Panc1 (cell line): ENCODE results near the gene ZNF513. TPM values are rescaled to one million over a fixed set of nuclear protein-coding genes. Genes with fewer than 3 reads are reported as not detected.
A peak's percentile ranks its signal among the peaks of the same experiment; 100 is the strongest.

Source experiments
- ATAC-seq: fragments of 200-7000 bp; cut with Tn5 transposase; 2 replicates; pipeline ENCODE4 v1.9.1; 2020; ENCODE audit warnings: mild to moderate bottlenecking, moderate library complexity
- BruUV-seq: library from RNA; stranded (reverse); fragments of 400-500 nt; replicated peaks from 2 replicates; lab custom pipeline; 2021; lab: Mats Ljungman, UMichigan
- CTCF ChIA-PET: fragments of 300-600 bp; sonication (Branson Sonifier 250); formaldehyde crosslinking; loops from one replicate; lab custom pipeline; 2022; ENCODE audit warnings: antibody characterized with exemption; lab: Charles Lee
- POLR2A ChIA-PET: fragments of 300-600 bp; sonication (Branson Sonifier 250); formaldehyde crosslinking; loops from one replicate; lab custom pipeline; 2022; ENCODE audit warnings: antibody characterized with exemption; lab: Charles Lee
- DNase-seq: peaks from one replicate; pipeline ENCODE4 v3.0.0-alpha.2; 2010; ENCODE audit warnings: low read depth, low spot score
- H3K27ac ChIP-seq: 2 replicates; pipeline ENCODE4 v1.5.1; 2011; ENCODE audit warnings: mild to moderate bottlenecking, low read length, inconsistent platforms
- H3K27me3 ChIP-seq: fragments of 200-500 bp; sonication (Bioruptor generic); 2 replicates; pipeline ENCODE4 v1.6.0; 2014; ENCODE audit warnings: low read length, inconsistent platforms; ENCODE audit not compliant: control insufficient read depth, insufficient read depth
- H3K36me3 ChIP-seq: fragments of 200-500 bp; sonication (Bioruptor generic); 2 replicates; pipeline ENCODE4 v1.5.1; 2014; ENCODE audit warnings: inconsistent platforms, mild to moderate bottlenecking, low read length, moderate library complexity; ENCODE audit not compliant: control insufficient read depth, insufficient read depth
- H3K4me1 ChIP-seq: 2 replicates; pipeline ENCODE4 v1.5.1; 2011; ENCODE audit warnings: inconsistent platforms, mild to moderate bottlenecking, low read length, moderate library complexity; ENCODE audit not compliant: control insufficient read depth, insufficient read depth
- H3K4me3 ChIP-seq, 2 experiments: 2 replicates each; pipeline ENCODE4 v1.5.1; 2011 to 2012; ENCODE audit warnings: low read depth in 2 of 2, low read length in 2 of 2, mild to moderate bottlenecking in 2 of 2, inconsistent platforms in 1 of 2, moderate library complexity in 1 of 2
- H3K9me3 ChIP-seq: fragments of 200-500 bp; sonication (Bioruptor generic); 2 replicates; pipeline ENCODE4 v1.5.1; 2014; ENCODE audit warnings: low read depth, mild to moderate bottlenecking, inconsistent platforms, low read length, moderate library complexity; ENCODE audit not compliant: control insufficient read depth, insufficient read depth
- POLR2AphosphoS5 ChIP-seq: IDR thresholded peaks from 2 replicates; pipeline ENCODE4 v1.6.1; 2012; ENCODE audit warnings: mild to moderate bottlenecking, low read depth, low read length, moderate library complexity
- SIN3A ChIP-seq: IDR thresholded peaks from 2 replicates; pipeline ENCODE4 v1.6.1; 2012; ENCODE audit warnings: low read depth, mild to moderate bottlenecking, low read length, moderate library complexity, borderline replicate concordance; ENCODE audit not compliant: insufficient read depth
- TCF7L2 ChIP-seq: IDR thresholded peaks from 2 replicates; pipeline ENCODE4 v1.6.1; 2011; ENCODE audit warnings: mild to moderate bottlenecking, low read depth, low read length, inconsistent platforms
- in situ Hi-C: cut with HindIII; loops from 2 replicates; pipeline ENCODE4 v1.10.0; 2016; ENCODE audit warnings: low sequenced_read_pairs, low pct_unique_long_range_greater_than_20kb
- intact Hi-C: fragments of 100-400 bp; cut with micrococcal nuclease; formaldehyde crosslinking; loops from one replicate; pipeline ENCODE4 v1.10.0; 2022; ENCODE audit not compliant: unreplicated experiment
- total RNA-seq: library from RNA; stranded (reverse); gene quantifications from one replicate; pipeline ENCODE4 v1.2.1, GENCODE V29; 2021; ENCODE audit not compliant: unreplicated experiment
- TF ChIP-seq, protein P1 (sequence below), 2 experiments: IDR thresholded peaks; 2 replicates each; pipeline ENCODE4 v1.6.1; 2011 to 2012; ENCODE audit warnings: low read depth in 2 of 2, control low read depth in 1 of 2, low read length in 1 of 2, mild to moderate bottlenecking in 1 of 2, moderate library complexity in 1 of 2; ENCODE audit not compliant: insufficient read depth in 1 of 2
- TF ChIP-seq, protein P2 (sequence below): fragments of 450-650 bp; IDR thresholded peaks from 2 replicates; pipeline ENCODE4 v1.5.1; 2017; ENCODE audit warnings: mild to moderate bottlenecking

Gene ZNF513
- total RNA-seq, 1 experiment from 2014 or later = 25.3 TPM

DNA sequence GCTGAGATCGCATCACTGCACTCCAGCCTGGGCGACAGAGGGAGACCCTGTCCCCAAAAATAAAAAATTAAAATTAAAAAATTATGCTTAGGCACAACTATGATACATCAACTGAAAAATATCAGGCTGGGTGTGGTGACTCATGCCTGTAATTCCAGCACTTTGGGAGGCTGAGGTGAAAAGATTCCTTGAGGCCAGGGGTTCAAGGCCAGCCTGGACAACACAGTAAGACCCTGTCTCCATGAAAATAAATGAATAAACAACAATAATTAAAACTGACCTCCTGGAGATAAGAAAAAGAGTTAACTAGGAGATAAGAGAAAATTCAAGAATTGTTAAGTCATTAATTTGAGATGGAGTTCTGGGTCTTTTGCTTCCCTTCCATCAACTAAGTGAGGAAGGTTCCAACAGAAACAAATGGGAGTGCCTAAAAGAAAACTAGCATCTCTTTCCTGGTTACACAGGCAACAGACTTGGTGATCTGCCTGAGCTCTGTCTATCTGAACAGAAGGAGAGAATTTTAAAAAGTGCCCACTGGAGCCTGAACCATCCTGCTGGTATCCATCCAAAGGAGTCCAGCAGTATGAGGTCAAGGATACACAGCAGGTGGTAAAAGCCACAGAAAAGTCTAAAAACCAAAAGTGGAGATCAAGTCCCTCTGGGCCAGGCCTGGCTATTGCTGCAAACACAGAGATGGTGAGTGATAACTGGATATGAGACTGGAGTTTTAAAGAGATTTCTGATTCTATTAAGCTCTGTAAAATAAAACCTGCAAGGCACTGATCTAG, 20.0 kb upstream of the ZNF513 start:
- no peaks in the 10 kb centered on the region for H3K9me3 ChIP-seq
- no TSS peak for BruUV-seq
- no peak overlapping the region for H3K27ac ChIP-seq
- intact Hi-C loops = no loop called here
- H3K27me3 ChIP-seq = no peaks in the 10 kb centered on the region
- TF ChIP-seq, protein P1, sequence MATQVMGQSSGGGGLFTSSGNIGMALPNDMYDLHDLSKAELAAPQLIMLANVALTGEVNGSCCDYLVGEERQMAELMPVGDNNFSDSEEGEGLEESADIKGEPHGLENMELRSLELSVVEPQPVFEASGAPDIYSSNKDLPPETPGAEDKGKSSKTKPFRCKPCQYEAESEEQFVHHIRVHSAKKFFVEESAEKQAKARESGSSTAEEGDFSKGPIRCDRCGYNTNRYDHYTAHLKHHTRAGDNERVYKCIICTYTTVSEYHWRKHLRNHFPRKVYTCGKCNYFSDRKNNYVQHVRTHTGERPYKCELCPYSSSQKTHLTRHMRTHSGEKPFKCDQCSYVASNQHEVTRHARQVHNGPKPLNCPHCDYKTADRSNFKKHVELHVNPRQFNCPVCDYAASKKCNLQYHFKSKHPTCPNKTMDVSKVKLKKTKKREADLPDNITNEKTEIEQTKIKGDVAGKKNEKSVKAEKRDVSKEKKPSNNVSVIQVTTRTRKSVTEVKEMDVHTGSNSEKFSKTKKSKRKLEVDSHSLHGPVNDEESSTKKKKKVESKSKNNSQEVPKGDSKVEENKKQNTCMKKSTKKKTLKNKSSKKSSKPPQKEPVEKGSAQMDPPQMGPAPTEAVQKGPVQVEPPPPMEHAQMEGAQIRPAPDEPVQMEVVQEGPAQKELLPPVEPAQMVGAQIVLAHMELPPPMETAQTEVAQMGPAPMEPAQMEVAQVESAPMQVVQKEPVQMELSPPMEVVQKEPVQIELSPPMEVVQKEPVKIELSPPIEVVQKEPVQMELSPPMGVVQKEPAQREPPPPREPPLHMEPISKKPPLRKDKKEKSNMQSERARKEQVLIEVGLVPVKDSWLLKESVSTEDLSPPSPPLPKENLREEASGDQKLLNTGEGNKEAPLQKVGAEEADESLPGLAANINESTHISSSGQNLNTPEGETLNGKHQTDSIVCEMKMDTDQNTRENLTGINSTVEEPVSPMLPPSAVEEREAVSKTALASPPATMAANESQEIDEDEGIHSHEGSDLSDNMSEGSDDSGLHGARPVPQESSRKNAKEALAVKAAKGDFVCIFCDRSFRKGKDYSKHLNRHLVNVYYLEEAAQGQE (IDR thresholded peaks at IDR 0.05; ENCODE audit: insufficient read depth in 1 of 2, low read depth in 2 of 2, low read length in 1 of 2) = no peak
- TF ChIP-seq, protein P2, sequence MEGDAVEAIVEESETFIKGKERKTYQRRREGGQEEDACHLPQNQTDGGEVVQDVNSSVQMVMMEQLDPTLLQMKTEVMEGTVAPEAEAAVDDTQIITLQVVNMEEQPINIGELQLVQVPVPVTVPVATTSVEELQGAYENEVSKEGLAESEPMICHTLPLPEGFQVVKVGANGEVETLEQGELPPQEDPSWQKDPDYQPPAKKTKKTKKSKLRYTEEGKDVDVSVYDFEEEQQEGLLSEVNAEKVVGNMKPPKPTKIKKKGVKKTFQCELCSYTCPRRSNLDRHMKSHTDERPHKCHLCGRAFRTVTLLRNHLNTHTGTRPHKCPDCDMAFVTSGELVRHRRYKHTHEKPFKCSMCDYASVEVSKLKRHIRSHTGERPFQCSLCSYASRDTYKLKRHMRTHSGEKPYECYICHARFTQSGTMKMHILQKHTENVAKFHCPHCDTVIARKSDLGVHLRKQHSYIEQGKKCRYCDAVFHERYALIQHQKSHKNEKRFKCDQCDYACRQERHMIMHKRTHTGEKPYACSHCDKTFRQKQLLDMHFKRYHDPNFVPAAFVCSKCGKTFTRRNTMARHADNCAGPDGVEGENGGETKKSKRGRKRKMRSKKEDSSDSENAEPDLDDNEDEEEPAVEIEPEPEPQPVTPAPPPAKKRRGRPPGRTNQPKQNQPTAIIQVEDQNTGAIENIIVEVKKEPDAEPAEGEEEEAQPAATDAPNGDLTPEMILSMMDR = no peak
- TF ChIP-seq TCF7L2 (no peak), POLR2AphosphoS5 (no peak), SIN3A (no peak)
- 0 out of 2 replicates have a peak, but pooled peaks have one; percentile 8 for ATAC-seq
- ChIA-PET CTCF (no interaction called here), POLR2A (no interaction called here)
- no peaks in the 10 kb centered on the region for H3K4me1 ChIP-seq
- DNase-seq = no peak
- in situ Hi-C loops = no loop called here
- no peak overlapping the region for H3K4me3 ChIP-seq
- no peaks in the 10 kb centered on the region for H3K36me3 ChIP-seq

DNA sequence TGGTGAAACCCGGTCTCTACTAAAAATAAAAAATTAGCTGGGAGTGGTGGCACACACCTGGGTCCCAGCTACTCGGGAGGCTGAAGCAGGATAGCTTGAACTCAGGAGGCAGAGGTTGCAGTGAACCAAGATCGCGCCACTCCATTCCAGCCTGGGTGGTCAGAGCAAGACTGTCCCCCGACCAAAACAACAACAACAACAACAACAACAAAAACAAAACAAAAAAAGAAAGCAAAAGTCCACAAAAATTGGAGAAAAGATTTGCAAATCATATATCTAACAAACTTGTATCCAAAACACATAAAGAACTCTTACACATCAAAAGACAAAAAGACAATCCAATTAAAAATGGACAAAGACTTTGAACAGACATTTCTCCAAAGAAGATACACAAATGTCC, 18.4 kb upstream of the ZNF513 start:
- BruUV-seq = no TSS peak
- ATAC-seq (no peak), DNase-seq (no peak)
- no peaks in the 10 kb centered on the region for H3K9me3 ChIP-seq
- POLR2A ChIA-PET = no interaction called here
- no peaks in the 10 kb centered on the region for H3K36me3 ChIP-seq
- H3K27ac ChIP-seq = no peak overlapping the region
- CTCF ChIA-PET = no interaction called here
- no peaks in the 10 kb centered on the region for H3K27me3 ChIP-seq
- H3K4me3 ChIP-seq = no peak overlapping the region
- in situ Hi-C loops = no loop called here
- TF ChIP-seq, protein P2 = no peak
- TF ChIP-seq TCF7L2 = no peak
- TF ChIP-seq, protein P1 (IDR thresholded peaks at IDR 0.05; ENCODE audit: insufficient read depth in 1 of 2, low read depth in 2 of 2, low read length in 1 of 2) = no peak
- intact Hi-C loops = no loop called here
- no peaks in the 10 kb centered on the region for H3K4me1 ChIP-seq
